ENCODE results near the gene ATP2B3. TPM values are rescaled to one million over a fixed set of nuclear protein-coding genes. Genes with fewer than 3 reads are reported as not detected.

The ATP2B3 gene
- polyA plus RNA-seq, 1 experiment = 0.02 TPM

DNA sequence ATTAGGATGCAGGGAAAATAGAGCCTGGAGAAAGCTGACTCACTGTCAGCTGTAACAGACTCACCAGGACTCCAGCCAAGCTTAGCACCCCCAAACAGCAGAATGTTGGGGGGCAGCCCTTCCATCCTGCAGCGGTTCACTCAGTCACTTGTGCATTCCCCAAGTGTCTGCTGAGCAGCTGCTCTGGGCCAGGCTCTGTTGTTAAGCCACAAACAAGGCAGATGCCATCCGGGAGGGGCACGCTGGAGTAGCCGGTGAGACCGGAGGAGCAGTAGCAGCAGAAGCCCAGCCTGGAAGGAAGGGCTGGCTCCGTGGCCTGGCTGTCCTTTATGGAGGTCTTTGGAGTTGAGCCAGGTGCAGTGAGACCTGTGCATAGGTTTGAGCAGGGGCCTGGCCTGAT, 59.5 kb downstream of the ATP2B3 start:
- ChIA-PET POLR2A (no interaction called here), CTCF (interaction anchor here (0.8 to 1.1 kb wide), 3 partner anchors 32 to 90 kb away, joined by 3 to 5 read pairs (median 3); no protein-coding TSS in a partner anchor)
- no peak for DNase-seq (ENCODE audit: low read depth)
- H3K4me3 ChIP-seq (ENCODE audit: low read depth, low read length) = no peak overlapping the region
- no peaks in the 10 kb centered on the region for H3K27me3 ChIP-seq (ENCODE audit: control insufficient read depth, insufficient read depth, low read length)
- TF ChIP-seq, protein P1, sequence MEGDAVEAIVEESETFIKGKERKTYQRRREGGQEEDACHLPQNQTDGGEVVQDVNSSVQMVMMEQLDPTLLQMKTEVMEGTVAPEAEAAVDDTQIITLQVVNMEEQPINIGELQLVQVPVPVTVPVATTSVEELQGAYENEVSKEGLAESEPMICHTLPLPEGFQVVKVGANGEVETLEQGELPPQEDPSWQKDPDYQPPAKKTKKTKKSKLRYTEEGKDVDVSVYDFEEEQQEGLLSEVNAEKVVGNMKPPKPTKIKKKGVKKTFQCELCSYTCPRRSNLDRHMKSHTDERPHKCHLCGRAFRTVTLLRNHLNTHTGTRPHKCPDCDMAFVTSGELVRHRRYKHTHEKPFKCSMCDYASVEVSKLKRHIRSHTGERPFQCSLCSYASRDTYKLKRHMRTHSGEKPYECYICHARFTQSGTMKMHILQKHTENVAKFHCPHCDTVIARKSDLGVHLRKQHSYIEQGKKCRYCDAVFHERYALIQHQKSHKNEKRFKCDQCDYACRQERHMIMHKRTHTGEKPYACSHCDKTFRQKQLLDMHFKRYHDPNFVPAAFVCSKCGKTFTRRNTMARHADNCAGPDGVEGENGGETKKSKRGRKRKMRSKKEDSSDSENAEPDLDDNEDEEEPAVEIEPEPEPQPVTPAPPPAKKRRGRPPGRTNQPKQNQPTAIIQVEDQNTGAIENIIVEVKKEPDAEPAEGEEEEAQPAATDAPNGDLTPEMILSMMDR (IDR thresholded peaks at IDR 0.05; ENCODE audit: insufficient read depth, low read depth, low read length) = no peak
- no peaks in the 10 kb centered on the region for H3K36me3 ChIP-seq (ENCODE audit: control insufficient read depth, insufficient read depth, low read length)

GRCh38 chrX:153578200-153578835, 60.9 kb downstream of the ATP2B3 start:
- Histone ChIP-seq H3K36me3 (ENCODE audit: control insufficient read depth, insufficient read depth, low read length) (no peaks in the 10 kb centered on the region), H3K4me3 (ENCODE audit: low read depth, low read length) (no peak overlapping the region), H3K27me3 (ENCODE audit: control insufficient read depth, insufficient read depth, low read length) (no peaks in the 10 kb centered on the region)
- TF ChIP-seq, protein P1 (IDR thresholded peaks at IDR 0.05; ENCODE audit: insufficient read depth, low read depth, low read length) = no peak
- no peak for DNase-seq (ENCODE audit: low read depth)
- CTCF ChIA-PET = interaction anchor here (0.7 to 1.1 kb wide), 2 partner anchors 54 to 89 kb away, joined by 3 read pairs; no protein-coding TSS in a partner anchor
- POLR2A ChIA-PET = no interaction called here

- ChIA-PET POLR2A (no interaction called here), CTCF (no interaction called here)
- H3K36me3 ChIP-seq (ENCODE audit: control insufficient read depth, insufficient read depth, low read length) = no peaks in the 10 kb centered on the region
- TF ChIP-seq, protein P1 (IDR thresholded peaks at IDR 0.05; ENCODE audit: insufficient read depth, low read depth, low read length) = no peak
- H3K4me3 ChIP-seq (ENCODE audit: low read depth, low read length) = no peak overlapping the region
- H3K27me3 ChIP-seq (ENCODE audit: control insufficient read depth, insufficient read depth, low read length) = no peaks in the 10 kb centered on the region
- DNase-seq (ENCODE audit: low read depth) = no peak
These were observed 61.4 kb downstream of the ATP2B3 start for GRCh38 chrX:153578889-153579288.

- no peak for DNase-seq (ENCODE audit: low read depth)
- no peaks in the 10 kb centered on the region for H3K36me3 ChIP-seq (ENCODE audit: control insufficient read depth, insufficient read depth, low read length)
- TF ChIP-seq, protein P1 (IDR thresholded peaks at IDR 0.05; ENCODE audit: insufficient read depth, low read depth, low read length) = no peak
- POLR2A ChIA-PET = no interaction called here
- CTCF ChIA-PET = no interaction called here
- H3K4me3 ChIP-seq (ENCODE audit: low read depth, low read length) = no peak overlapping the region
- no peaks in the 10 kb centered on the region for H3K27me3 ChIP-seq (ENCODE audit: control insufficient read depth, insufficient read depth, low read length)
These were observed 63.4 kb downstream of the ATP2B3 start for GRCh38 chrX:153580700-153581386.

DNA sequence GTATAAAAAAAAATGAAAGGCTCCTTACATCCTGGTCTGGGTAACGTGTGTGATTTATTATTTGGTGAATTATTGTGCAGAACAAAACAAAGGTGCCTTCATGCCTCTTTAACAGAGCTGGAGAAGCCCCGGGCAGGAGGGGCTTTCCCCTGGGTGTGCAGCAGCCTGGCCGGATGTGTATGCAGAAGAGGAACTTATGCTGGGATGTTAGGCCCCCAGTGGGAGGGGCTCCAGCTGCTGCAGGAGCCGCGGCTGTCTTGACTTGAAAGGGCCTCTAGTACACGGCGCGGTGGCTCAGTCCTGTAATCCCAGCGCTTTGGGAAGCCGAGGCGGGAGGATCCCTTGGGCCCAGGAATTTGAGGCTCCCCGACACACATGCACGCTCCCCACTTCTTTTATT, 65.5 kb downstream of the ATP2B3 start:
- CTCF ChIA-PET = no interaction called here
- TF ChIP-seq, protein P1 (IDR thresholded peaks at IDR 0.05; ENCODE audit: insufficient read depth, low read depth, low read length) = no peak
- POLR2A ChIA-PET = no interaction called here
- DNase-seq (ENCODE audit: low read depth) = no peak
- no peaks in the 10 kb centered on the region for H3K36me3 ChIP-seq (ENCODE audit: control insufficient read depth, insufficient read depth, low read length)
- no peak overlapping the region for H3K4me3 ChIP-seq (ENCODE audit: low read depth, low read length)
- no peaks in the 10 kb centered on the region for H3K27me3 ChIP-seq (ENCODE audit: control insufficient read depth, insufficient read depth, low read length)
